B cell (primary cell): ENCODE results near the gene CRAMP1. TPM values are rescaled to one million over a fixed set of nuclear protein-coding genes. Genes with fewer than 3 reads are reported as not detected.

Experiments
- ATAC-seq: fragments of 200-7000 bp; cut with Tn5 transposase; one replicate; pipeline ENCODE4 v1.10.0; 2021; ENCODE audit warnings: low read depth, mild to moderate bottlenecking, moderate number of reproducible peaks, moderate library complexity
- CTCF ChIA-PET: fragments of 350-600 bp; sonication (Branson Sonifier 250); formaldehyde crosslinking; loops from one replicate; lab custom pipeline; 2021; ENCODE audit warnings: antibody characterized with exemption, inconsistent platforms; lab: Charles Lee
- POLR2A ChIA-PET: fragments of 350-600 bp; sonication (Branson Sonifier 250); formaldehyde crosslinking; loops from one replicate; lab custom pipeline; 2021; ENCODE audit warnings: antibody characterized with exemption; lab: Charles Lee
- DNase-seq: peaks from one replicate; pipeline ENCODE4 v3.0.0; 2013
- H2AFZ ChIP-seq: 2 replicates; pipeline ENCODE4 v1.6.1; 2012; ENCODE audit warnings: mild to moderate bottlenecking, low read depth, low read length; ENCODE audit not compliant: insufficient read depth, poor library complexity, severe bottlenecking
- H3K27ac ChIP-seq, 2 donors: 1 replicate in 1 of 2; 2 replicates in 1 of 2; pipeline ENCODE4 v1.5.1; 2012 to 2013; ENCODE audit warnings: low read length in 2 of 2, mild to moderate bottlenecking in 2 of 2, moderate library complexity in 1 of 2
- H3K27me3 ChIP-seq, 4 experiments: fragments of 200-600 bp in 1 of 4; sonication (generic) in 1 of 4; replicated peaks in 1 of 4; 1 replicate in 2 of 4; 2 replicates in 2 of 4; pipeline versions ENCODE4 v1.6.1 to v1.7.0; 2013 to 2016; ENCODE audit warnings: low read length in 3 of 4, mild to moderate bottlenecking in 2 of 4, mixed read lengths in 1 of 4, moderate library complexity in 1 of 4; ENCODE audit not compliant: insufficient read depth in 4 of 4, control insufficient read depth in 3 of 4; ENCODE audit errors: control extremely low read depth in 1 of 4
- H3K36me3 ChIP-seq, 2 experiments: replicated peaks in 1 of 2; 1 replicate in 1 of 2; 2 replicates in 1 of 2; pipeline versions ENCODE4 v1.6.1 to v1.7.1; 2013; ENCODE audit warnings: low read length in 1 of 2; ENCODE audit not compliant: insufficient read depth in 2 of 2, control insufficient read depth in 1 of 2; ENCODE audit errors: control extremely low read depth in 1 of 2, extremely low read depth in 1 of 2
- H3K4me1 ChIP-seq, 2 donors: fragments of 200-600 bp in 1 of 2; sonication (generic) in 1 of 2; 1 replicate in 1 of 2; 2 replicates in 1 of 2; pipeline versions ENCODE4 v1.5.1 to v1.6.1; 2013 to 2017; ENCODE audit warnings: low read length in 2 of 2; ENCODE audit not compliant: control insufficient read depth in 2 of 2, insufficient read depth in 2 of 2
- H3K4me2 ChIP-seq: replicated peaks from 2 replicates; pipeline ENCODE3; 2012; ENCODE audit warnings: mild to moderate bottlenecking, low read depth, low read length; ENCODE audit not compliant: poor library complexity, severe bottlenecking
- H3K4me3 ChIP-seq, 5 experiments: fragments of 200-600 bp in 1 of 5; sonication (generic) in 1 of 5; 1 replicate in 3 of 5; 2 replicates in 2 of 5; pipeline versions ENCODE4 v1.5.1 to v1.7.0; 2011 to 2016; ENCODE audit warnings: low read length in 4 of 5, mild to moderate bottlenecking in 4 of 5, low read depth in 2 of 5, control low read depth in 1 of 5, moderate library complexity in 1 of 5; ENCODE audit not compliant: insufficient read depth in 1 of 5; ENCODE audit errors: control extremely low read depth in 1 of 5, extremely low read depth in 1 of 5
- H3K79me2 ChIP-seq: fragments of 200-600 bp; sonication (generic); one replicate; pipeline ENCODE4 v1.6.0; 2016; ENCODE audit warnings: low read length; ENCODE audit not compliant: control insufficient read depth, insufficient read depth
- H3K9ac ChIP-seq: fragments of 200-600 bp; sonication (generic); 2 replicates; pipeline ENCODE4 v1.6.1; 2017; ENCODE audit warnings: mild to moderate bottlenecking, low read length, moderate library complexity
- H3K9me3 ChIP-seq, 3 donors: one replicate each; pipeline versions ENCODE4 v1.6.1 to v1.7.1; 2013; ENCODE audit warnings: low read length in 2 of 3; ENCODE audit not compliant: control insufficient read depth in 2 of 3, insufficient read depth in 1 of 3; ENCODE audit errors: control extremely low read depth in 1 of 3
- H4K20me1 ChIP-seq: 2 replicates; pipeline ENCODE4 v1.6.0; 2012; ENCODE audit warnings: mild to moderate bottlenecking, low read length; ENCODE audit not compliant: insufficient read depth, control insufficient read depth, poor library complexity, severe bottlenecking
- H3K27ac Mint-ChIP-seq: one replicate; pipeline ENCODE4 v1.8.0; 2021; ENCODE audit warnings: mixed read lengths
- H3K27me3 Mint-ChIP-seq: one replicate; pipeline ENCODE4 v1.8.0; 2021; ENCODE audit warnings: mixed read lengths
- H3K4me1 Mint-ChIP-seq: one replicate; pipeline ENCODE4 v1.8.0; 2021; ENCODE audit warnings: mixed read lengths
- H3K4me3 Mint-ChIP-seq: one replicate; pipeline ENCODE4 v1.8.0; 2021; ENCODE audit warnings: mixed read lengths
- H3K9me3 Mint-ChIP-seq: one replicate; pipeline ENCODE4 v1.8.0; 2022; ENCODE audit warnings: mixed read lengths; ENCODE audit not compliant: insufficient read depth
- EZH2 ChIP-seq: IDR thresholded peaks from 2 replicates; pipeline ENCODE4 v1.6.1; 2012; ENCODE audit warnings: borderline replicate concordance, low read depth, mild to moderate bottlenecking, moderate library complexity, low read length; ENCODE audit not compliant: insufficient read depth, poor library complexity, severe bottlenecking
- WGBS: methylation state at CpG from one replicate; pipeline ENCODE4 v1.1.5; 2013; ENCODE audit warnings: missing lambda C conversion rate; ENCODE audit not compliant: insufficient coverage; 5-methylcytosine and 5-hydroxymethylcytosine counted together
- intact Hi-C: fragments of 100-400 bp; cut with micrococcal nuclease; formaldehyde crosslinking; loops from one replicate; pipeline ENCODE4 v1.10.0; 2022
- polyA plus RNA-seq: library from polyadenylated mRNA; depleted of rRNA; stranded (reverse); fragments of >200 nt; gene quantifications from 2 replicates; pipeline ENCODE4 v1.2.3, GENCODE V29; 2012
- total RNA-seq, 2 donors: library from RNA; stranded (reverse); fragments of 120-200 nt in 1 of 2; gene quantifications; 1 replicate in 1 of 2; 2 replicates in 1 of 2; pipeline versions ENCODE4 v1.2.3 to v1.2.4, GENCODE V29; 2013 to 2022
- TF ChIP-seq, protein P1 (sequence below): fragments of 200-600 bp; IDR thresholded peaks from one replicate; pipeline ENCODE4 v1.8.0; 2022; ENCODE audit warnings: antibody characterized with exemption, mild to moderate bottlenecking

Gene CRAMP1
- total and polyA plus RNA-seq, 2 donors (not counting 1 experiment from before 2014, with no cell fraction given) = 21.0 to 33.9 TPM

DNA sequence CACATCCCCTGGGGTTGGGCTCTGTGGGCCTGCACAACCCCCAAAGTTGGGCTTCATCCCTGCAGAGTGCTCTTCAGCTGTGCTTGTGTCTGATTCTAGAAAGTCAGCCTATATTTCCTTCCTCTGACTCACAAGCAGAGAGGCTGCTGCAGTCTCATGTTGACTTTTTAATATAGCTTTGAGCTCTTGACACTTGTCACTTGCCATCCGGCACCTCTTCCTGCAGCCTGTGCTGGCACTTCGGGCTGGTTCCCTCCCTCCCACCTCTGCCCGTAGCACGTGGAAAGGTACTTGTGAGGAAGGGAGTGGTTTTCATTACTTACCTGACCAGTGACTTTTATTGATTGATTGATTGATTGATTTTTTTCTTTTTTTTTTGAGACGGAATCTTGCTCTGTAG is 46.9 kb downstream of the CRAMP1 start:
- Histone ChIP-seq H3K4me2 (no peak overlapping the region), H3K9me3 (no peaks in the 10 kb centered on the region), H4K20me1 (no peaks in the 10 kb centered on the region), H3K36me3 (peaks cover 10 to 67% of the 10 kb centered on the region in 2 experiments), H3K9ac (no peak overlapping the region), H3K4me3 (no peak overlapping the region), H3K27ac (no peak overlapping the region), H3K27me3 (no peaks in the 10 kb centered on the region), H3K4me1 (no peaks in the 10 kb centered on the region), H3K79me2 (peaks cover 18% of the 10 kb centered on the region), H2AFZ (no peak overlapping the region)
- intact Hi-C loops = no loop called here
- Mint-ChIP-seq H3K4me1 (peaks cover 2% of the 10 kb centered on the region), H3K4me3 (no peak overlapping the region), H3K27me3 (no peaks in the 10 kb centered on the region), H3K27ac (no peak overlapping the region), H3K9me3 (no peaks in the 10 kb centered on the region)
- DNase-seq = no peak
- ATAC-seq = no peak
- TF ChIP-seq, protein P1, sequence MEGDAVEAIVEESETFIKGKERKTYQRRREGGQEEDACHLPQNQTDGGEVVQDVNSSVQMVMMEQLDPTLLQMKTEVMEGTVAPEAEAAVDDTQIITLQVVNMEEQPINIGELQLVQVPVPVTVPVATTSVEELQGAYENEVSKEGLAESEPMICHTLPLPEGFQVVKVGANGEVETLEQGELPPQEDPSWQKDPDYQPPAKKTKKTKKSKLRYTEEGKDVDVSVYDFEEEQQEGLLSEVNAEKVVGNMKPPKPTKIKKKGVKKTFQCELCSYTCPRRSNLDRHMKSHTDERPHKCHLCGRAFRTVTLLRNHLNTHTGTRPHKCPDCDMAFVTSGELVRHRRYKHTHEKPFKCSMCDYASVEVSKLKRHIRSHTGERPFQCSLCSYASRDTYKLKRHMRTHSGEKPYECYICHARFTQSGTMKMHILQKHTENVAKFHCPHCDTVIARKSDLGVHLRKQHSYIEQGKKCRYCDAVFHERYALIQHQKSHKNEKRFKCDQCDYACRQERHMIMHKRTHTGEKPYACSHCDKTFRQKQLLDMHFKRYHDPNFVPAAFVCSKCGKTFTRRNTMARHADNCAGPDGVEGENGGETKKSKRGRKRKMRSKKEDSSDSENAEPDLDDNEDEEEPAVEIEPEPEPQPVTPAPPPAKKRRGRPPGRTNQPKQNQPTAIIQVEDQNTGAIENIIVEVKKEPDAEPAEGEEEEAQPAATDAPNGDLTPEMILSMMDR = no peak
- no peak for TF ChIP-seq EZH2
- CTCF ChIA-PET = no interaction called here
- WGBS = no CpG with 5 or more reads among the region's 5 CpGs
- POLR2A ChIA-PET = no interaction called here

DNA sequence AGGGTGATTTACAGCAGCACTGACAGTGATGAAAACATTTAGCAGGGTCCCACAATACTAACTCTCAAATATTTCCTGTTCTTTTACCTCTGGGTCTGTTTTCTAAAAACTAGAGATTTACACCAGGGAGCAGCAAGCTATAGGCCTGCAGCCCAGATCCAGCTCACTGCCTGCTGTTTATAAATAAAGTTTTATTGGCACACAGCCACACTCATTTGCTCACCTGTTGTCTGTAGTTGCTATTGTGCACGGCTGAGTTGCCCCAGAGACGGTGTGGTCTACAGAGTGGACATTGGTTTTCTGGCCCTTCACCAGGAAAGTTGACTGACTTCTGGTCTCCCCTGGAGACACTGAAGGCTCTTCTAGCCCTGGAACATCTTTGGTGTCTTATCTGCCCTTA is 49.7 kb downstream of the CRAMP1 start:
- Histone ChIP-seq H3K4me3 (no peak overlapping the region), H3K4me2 (no peak overlapping the region), H2AFZ (no peak overlapping the region), H3K27ac (no peak overlapping the region), H3K36me3 (peaks cover 10 to 71% of the 10 kb centered on the region in 2 experiments), H3K79me2 (peaks cover 12% of the 10 kb centered on the region), H3K4me1 (no peaks in the 10 kb centered on the region), H3K27me3 (no peaks in the 10 kb centered on the region), H3K9ac (no peak overlapping the region), H3K9me3 (no peaks in the 10 kb centered on the region), H4K20me1 (no peaks in the 10 kb centered on the region)
- TF ChIP-seq, protein P1 = no peak
- Mint-ChIP-seq H3K4me3 (no peak overlapping the region), H3K9me3 (no peaks in the 10 kb centered on the region), H3K4me1 (no peaks in the 10 kb centered on the region), H3K27me3 (no peaks in the 10 kb centered on the region), H3K27ac (no peak overlapping the region)
- WGBS = 100% methylated on average over 2 of the region's 2 CpGs
- ATAC-seq (no peak), DNase-seq (no peak)
- intact Hi-C loops = no loop called here
- POLR2A ChIA-PET = no interaction called here
- CTCF ChIA-PET = no interaction called here
